ENCODE data around the gene PPP1R37. TPM values are rescaled to one million over a fixed set of nuclear protein-coding genes. Genes with fewer than 3 reads are reported as not detected.

Gene PPP1R37
- total and polyA plus RNA-seq, 2 of the 13 experiments (the other 11 are each of a cell fraction or from before 2014, with no cell fraction given): 9.0 to 14.3 TPM

DNA sequence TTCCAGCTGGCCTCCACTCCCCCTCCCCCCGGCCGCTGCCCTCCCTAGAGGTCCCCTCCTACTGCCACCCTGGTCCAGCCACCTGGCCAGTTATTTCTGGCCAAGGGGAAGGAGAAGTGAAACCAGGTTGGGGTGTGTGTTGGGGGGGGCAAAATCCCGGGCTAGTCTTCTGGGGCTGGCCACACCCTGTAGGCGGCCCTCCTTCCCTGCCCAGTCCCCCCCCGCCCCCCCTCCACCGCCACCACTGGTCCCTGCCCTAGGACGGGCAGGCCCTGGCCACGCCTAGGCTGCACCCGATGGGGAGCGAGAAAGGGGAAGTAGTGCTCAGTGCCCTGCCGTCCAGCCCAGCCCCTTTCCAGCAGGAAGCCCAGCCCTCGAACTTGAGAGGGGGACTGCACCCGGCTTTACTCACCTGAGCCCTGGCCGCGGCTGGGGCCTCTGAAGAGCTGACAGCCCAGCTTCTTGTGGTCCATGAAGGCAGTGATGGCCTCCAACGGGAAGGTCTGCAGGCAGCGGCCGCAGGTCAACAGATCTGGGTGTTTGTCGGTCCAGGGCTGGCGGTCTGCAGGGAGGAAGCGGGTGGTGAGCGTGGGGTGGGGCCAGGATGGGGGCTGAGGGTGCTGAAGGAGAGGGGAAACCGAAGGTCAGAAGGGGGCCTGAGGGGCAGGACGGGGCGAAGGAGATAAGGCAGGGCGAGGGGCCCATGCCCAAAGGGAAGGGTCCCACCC, 17.5 kb upstream of the PPP1R37 start (continued):
- no peak for TF ChIP-seq ZNF335 (CRISPR knock-in tag; IDR thresholded peaks at IDR 0.05)
- 0 out of 2 replicates have a peak, but pooled peaks have one; percentile 17 for TF ChIP-seq MYC (CRISPR knock-in tag; IDR thresholded peaks at IDR 0.05; ENCODE audit: borderline replicate concordance)
- TF ChIP-seq, protein P1, sequence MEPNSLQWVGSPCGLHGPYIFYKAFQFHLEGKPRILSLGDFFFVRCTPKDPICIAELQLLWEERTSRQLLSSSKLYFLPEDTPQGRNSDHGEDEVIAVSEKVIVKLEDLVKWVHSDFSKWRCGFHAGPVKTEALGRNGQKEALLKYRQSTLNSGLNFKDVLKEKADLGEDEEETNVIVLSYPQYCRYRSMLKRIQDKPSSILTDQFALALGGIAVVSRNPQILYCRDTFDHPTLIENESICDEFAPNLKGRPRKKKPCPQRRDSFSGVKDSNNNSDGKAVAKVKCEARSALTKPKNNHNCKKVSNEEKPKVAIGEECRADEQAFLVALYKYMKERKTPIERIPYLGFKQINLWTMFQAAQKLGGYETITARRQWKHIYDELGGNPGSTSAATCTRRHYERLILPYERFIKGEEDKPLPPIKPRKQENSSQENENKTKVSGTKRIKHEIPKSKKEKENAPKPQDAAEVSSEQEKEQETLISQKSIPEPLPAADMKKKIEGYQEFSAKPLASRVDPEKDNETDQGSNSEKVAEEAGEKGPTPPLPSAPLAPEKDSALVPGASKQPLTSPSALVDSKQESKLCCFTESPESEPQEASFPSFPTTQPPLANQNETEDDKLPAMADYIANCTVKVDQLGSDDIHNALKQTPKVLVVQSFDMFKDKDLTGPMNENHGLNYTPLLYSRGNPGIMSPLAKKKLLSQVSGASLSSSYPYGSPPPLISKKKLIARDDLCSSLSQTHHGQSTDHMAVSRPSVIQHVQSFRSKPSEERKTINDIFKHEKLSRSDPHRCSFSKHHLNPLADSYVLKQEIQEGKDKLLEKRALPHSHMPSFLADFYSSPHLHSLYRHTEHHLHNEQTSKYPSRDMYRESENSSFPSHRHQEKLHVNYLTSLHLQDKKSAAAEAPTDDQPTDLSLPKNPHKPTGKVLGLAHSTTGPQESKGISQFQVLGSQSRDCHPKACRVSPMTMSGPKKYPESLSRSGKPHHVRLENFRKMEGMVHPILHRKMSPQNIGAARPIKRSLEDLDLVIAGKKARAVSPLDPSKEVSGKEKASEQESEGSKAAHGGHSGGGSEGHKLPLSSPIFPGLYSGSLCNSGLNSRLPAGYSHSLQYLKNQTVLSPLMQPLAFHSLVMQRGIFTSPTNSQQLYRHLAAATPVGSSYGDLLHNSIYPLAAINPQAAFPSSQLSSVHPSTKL (CRISPR knock-in tag; IDR thresholded peaks at IDR 0.05): 0 out of 2 replicates have a peak, but pooled peaks have one; percentile 13
- TF ChIP-seq ZNF562 (CRISPR knock-in tag; IDR thresholded peaks at IDR 0.05; ENCODE audit: borderline replicate concordance): no peak
- peak; percentile 66; the same call in 1 of the 2 replicates for TF ChIP-seq ZSCAN25 (CRISPR knock-in tag; IDR thresholded peaks at IDR 0.05)
- no peak for TF ChIP-seq NR2F2 (IDR thresholded peaks at IDR 0.05; ENCODE audit: borderline replicate concordance, low read depth)
- TF ChIP-seq FOXJ3 (CRISPR knock-in tag; IDR thresholded peaks at IDR 0.05; ENCODE audit: borderline replicate concordance): no peak
- peak; percentile 1; the same call in 1 of the 2 replicates for TF ChIP-seq HDAC1 (CRISPR knock-in tag; IDR thresholded peaks at IDR 0.05)

Data from HepG2 (cell line).